GM19099 (cell line): Measurements from ENCODE around the gene MBP.

Source experiments
- POLR2A ChIP-seq: IDR thresholded peaks from 3 replicates; pipeline ENCODE4 v1.6.1; 2011; ENCODE audit warnings: low read depth; ENCODE audit not compliant: insufficient read length; ENCODE audit errors: extremely low read depth

The MBP gene

DNA sequence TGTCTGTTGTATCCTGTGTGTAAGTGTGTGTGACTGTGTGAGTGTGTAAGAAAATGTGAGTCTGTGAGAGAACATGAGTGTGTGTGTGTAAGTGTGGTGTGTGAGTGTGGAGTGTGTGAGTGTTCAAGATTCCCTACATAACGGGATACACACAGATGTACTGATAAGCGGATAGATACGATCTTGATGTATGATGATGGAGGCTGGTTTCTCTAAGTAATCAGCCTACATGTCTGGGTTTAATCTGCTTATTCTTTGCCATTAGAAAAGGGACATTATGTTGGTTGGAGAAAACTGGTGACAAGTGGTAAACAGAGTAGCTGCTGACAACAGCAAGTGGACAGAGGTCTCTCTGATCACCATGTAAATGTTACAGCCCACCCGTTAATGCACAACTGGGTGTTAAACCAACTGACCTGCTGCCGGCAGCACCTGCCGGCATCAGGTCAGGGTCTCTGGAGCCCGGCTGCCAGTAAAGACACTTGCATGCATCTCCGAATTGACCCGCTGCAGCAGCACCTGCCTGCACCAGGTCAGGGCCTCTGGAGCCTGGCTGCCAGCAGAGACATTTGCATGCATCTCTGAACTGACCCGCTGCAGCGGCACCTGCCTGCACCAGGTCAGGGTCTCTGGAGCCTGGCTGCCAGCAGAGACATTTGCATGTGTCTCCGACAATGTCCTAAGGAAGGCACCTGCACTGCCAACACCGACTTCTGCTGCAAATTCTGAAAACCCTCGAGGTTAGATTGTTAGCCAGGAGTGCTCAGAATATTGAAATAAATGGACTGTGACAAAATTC is 87.5 kb downstream of the MBP start:
- TF ChIP-seq POLR2A, result no peak

DNA sequence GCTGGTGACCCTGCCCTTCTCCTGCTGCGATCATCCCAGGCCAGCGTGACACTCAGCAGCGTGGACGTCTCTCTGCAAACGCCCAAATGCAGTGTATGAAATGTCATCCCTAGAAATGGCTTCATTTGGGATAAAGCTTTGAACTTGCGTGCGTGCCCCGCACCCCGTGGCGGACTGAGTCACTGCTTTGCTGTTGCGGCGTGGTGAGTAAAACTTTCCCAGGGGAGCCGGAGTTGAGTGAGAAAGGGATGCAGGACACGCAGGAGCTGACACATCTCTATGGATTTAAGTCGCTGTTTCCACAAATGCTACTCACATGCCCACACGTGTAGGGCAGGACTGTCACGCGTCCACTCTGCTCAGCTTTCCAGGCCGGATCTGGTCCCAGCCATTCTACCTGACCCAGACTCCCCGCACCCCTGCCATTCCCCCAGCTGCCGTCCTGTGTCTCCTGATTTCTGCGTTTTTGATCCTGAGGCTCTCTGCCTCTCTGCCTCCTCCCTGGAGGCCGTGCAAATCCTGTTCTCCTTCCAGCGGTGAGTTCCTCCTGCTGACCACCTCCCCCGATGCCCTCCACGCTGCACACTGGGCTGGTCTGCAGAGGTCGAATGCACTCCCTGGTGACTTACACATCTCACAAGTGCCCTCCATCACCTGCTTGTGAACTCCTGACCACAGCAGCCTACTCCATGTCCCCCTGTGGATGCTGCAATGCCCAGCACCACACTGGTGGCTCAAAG is 88.9 kb downstream of the MBP start:
- TF ChIP-seq POLR2A, result no peak

DNA sequence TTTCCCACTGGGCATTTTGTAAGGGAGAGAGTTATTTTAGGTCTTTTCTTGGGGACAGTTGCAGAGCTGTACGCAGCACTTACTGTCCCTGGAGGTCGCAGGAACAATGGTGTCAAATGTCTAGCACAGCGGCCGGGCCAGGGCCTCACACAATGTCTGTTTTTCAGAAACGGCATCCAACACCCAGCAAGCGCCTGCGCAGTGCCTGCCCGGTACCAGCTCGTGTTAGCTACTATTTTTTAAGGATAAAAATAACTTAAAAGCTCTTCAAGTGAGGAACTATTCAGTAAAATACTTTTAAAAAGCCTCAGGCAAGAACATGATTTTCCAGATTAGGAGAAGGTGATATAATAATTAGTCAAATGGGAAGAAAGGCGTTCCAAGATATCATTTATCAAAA is 90.0 kb downstream of the MBP start:
- TF ChIP-seq POLR2A, result no peak

DNA sequence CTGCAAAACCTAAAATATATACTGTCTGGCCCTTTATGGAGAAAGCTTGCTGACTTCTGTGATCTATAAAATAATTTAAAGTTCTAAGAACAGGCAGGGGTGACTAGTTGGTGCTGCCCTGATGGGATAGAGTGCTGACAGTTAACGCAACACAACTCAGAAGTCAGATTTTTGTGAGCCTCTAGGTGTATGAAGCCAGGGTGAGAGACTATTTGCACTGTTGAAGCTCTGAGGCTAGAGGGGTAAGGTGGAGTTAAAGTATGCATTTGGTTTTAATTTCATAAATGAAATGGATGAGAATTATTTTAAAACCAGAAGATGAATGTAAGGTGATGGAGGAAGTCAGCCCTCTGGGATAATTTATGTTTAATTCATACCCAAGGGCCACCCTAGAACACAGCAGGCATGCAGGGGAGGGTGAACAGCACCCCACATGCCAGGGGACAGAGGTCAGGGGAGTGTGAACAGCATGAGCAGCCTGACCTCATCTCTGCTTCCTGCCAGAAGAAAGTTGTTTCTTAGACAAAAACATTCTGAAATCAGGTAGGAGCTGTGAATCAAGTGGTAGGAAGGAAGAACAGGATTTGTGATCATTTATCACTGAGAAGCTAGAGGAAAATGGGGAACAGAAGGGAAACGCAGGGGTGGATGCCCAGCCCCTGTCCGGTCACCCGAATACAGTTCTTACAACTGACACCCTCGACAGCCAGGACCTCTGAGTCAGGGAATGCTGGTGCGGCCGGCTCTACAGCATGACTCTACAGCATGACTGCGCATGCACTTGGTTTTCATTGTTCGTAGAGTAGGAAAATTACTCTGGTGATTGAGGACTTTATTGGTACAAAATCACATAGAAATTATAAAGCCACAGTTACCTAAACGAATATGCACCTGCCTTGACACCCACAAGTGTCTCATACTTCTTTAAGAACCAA is 93.1 kb downstream of the MBP start:
- no peak for TF ChIP-seq POLR2A

- no peak for TF ChIP-seq POLR2A
These were observed 94.3 kb downstream of the MBP start for GRCh38 chr18:77038182-77038858.

DNA sequence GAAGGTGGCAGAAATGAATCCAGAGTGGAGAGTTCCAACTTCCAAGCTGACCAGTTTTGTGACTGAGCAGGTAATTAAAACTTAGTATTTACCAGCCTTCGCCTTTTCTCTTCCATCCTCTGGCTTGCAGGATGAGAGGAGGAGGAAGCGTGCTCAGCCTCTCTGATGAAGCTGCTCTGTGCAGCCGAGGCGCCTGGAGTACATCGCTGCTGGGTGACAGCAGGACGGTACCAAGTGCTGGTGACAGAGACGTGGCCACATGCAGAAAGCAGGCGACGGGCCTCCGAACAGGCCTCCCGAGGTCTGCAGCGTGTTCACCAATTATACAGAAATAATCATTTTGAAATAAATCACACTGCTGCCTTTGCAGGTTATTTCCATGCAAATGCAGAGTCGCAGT is 95.0 kb downstream of the MBP start:
- no peak for TF ChIP-seq POLR2A

- TF ChIP-seq POLR2A, result no peak
These were observed 97.0 kb downstream of the MBP start for GRCh38 chr18:77035380-77036187.

GRCh38 chr18:77033575-77033974 is 99.0 kb downstream of the MBP start:
- no peak for TF ChIP-seq POLR2A

- no peak for TF ChIP-seq POLR2A
These were observed 100.3 kb downstream of the MBP start for GRCh38 chr18:77032181-77032701.

DNA sequence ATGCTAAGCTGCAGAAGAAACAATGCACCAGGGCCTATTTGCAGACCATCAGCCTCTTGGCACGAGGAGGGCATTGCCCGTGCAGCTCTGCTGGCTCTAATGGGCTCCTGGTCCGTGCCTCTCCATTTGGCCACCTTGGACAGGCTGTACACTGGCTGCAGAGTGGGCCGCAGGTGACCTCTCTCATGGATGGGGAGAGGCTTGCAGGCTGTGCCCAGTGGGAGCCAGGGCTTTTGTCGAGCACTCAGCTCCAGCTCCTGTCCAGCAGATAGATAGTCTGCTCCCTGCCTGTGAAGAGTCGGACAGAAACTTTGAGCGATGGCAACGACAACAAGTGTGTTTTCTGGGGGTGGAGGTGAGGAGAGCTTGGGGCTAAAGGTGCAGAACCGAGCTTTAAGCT is 100.9 kb downstream of the MBP start:
- TF ChIP-seq POLR2A, result no peak

DNA sequence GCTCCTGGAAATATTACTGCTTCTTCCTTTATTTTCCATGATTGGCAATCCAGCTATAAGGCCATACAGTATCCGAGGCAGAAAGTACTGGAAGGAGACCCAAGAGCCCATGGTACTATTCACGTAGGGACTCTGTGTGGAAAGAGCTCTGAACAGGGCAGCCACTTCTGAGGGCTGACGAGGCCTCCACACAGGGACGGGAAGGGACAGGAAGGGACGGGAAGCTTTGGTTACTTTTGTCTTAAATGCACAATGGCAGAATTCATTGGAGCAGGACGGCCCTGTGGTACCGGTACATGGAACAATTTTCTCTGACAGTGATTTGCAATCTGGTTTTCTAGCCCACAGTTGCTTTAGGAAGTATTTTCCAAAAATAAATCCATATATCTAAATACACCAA is 102.4 kb downstream of the MBP start:
- no peak for TF ChIP-seq POLR2A

- TF ChIP-seq POLR2A, result no peak
These were observed 106.7 kb downstream of the MBP start for GRCh38 chr18:77025831-77026363.

DNA sequence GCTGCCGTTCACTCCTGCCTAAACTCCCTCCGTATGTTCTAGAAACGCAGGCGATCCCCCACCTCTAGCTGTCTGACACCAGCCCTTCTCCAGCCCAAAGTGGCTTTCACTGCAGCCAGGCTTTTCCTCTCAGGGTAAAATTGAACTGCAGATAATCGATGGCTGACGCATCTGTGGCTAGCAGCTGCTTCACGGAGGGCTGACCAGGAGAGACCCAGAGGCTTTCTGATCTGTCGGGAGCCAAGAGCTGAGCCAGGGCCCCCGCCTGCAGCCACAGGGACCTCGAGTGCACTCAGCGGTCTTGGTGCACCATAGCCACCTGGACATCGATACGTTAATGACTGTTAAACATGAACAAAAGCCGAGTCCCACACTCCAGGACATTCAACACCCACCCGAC is 107.5 kb downstream of the MBP start:
- no peak for TF ChIP-seq POLR2A

DNA sequence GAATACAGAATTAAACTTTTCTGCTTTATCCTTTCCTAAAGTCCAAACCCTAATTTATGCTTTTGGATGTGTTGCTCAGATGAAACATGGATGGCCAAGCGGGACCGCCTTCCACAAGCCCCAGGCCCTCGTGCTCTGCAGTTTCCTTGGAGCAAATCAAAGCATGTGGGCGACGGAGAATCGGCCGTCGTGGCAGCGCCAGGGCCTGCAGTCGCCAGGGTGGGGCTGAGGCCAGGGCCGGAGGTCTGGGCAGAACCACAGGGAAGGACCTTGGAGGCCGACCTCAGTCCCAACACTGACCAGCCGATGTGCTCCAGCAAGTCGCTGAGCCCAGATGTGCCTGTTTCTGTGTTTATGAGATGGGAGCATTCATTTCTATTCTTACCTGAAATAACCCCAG is 108.1 kb downstream of the MBP start:
- no peak for TF ChIP-seq POLR2A
